GM19193 (cell line): ENCODE data around the gene TRIM62.

Experiments used
- POLR2A ChIP-seq: IDR thresholded peaks from 4 replicates; pipeline ENCODE4 v1.6.1; 2011; ENCODE audit not compliant: insufficient read depth, insufficient read length; ENCODE audit errors: extremely low read depth

Gene TRIM62

DNA sequence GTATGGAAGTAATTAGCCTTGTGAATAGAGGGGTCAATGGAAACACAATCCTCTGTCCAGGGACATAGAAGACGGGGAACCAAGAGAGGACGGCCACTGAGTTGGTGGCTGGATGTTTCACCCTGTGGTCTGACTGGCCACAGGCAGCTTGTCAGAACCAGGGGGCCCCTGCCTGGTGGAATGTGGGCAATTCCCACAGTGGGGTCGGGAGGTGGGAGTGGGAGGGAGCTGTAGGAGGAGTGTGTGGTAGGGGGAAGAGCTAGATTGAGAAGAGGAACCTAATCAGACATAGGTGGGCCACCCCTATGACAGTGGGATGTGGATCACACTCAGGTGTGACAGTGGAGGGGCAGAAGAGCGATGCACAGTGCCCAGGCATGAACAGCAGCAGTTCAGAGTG, 31.3 kb downstream of the TRIM62 start:
- TF ChIP-seq POLR2A: no peak

DNA sequence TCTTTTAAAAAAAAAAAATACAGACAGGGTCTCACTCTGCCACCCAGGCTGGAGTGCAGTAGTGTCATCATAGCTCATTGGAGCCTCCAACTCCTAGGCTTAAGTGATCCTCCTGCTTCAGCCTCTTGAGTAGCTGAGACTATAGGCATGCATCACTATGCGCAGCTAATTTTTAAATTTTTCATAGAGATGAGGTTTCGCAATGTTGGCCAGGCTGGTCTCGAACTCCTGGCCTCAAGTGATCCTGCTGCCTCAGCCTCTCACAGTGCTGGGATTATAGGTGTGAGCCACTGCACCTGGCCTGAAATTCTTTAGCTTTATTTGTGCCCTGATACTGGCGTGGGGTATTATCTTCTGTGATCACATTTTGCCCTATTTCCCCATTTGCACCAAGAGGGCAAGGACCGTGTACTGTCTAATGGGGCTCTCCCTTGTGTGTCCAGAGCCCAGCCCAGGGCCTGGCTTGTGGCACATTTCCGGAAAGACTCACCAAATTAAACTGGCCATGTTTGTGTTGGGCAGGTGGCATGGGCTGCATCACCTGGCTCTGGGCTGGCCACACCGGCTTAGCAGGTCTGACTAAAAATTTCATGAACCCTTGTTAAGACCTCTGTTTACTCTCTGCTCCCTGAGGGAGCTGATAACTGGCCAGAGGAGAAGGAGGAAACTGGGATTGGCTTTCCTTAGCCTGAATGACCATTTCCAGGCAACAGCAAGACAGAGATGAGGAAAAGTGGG, 32.2 kb downstream of the TRIM62 start:
- no peak for TF ChIP-seq POLR2A

DNA sequence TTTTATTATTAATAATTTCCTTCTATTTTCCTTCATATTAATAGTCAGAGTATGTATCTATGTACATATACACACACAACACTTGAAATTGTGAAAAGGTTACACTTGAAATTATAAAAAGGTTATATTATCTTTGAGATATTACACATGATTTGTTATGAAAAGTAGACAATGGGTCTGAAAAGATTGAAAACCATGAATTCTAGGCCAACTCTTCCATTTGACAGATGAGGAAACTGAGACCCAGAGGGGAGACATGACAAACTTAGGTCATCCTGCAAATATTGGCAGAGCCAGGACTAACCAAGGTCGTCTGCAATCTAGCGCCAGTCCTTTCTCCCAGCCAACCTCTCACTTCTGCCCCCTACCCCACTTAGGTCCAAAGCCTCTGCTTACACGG, 33.2 kb downstream of the TRIM62 start:
- no peak for TF ChIP-seq POLR2A

DNA sequence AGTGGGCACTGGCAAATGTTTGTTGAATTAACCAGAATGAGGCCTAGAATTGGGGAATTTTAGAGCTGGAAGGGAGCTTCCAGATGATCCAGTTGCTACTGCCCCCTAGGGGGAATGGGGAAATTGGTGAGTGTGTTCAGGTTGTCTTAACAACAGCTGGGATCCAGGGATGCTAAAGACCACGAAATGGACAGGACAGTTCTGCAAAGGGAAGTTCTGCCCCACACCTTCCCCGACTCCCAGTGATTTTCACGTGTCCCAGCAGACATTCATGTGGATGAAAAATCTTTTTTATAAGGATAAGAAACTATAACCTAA, 33.9 kb downstream of the TRIM62 start:
- TF ChIP-seq POLR2A: no peak

DNA sequence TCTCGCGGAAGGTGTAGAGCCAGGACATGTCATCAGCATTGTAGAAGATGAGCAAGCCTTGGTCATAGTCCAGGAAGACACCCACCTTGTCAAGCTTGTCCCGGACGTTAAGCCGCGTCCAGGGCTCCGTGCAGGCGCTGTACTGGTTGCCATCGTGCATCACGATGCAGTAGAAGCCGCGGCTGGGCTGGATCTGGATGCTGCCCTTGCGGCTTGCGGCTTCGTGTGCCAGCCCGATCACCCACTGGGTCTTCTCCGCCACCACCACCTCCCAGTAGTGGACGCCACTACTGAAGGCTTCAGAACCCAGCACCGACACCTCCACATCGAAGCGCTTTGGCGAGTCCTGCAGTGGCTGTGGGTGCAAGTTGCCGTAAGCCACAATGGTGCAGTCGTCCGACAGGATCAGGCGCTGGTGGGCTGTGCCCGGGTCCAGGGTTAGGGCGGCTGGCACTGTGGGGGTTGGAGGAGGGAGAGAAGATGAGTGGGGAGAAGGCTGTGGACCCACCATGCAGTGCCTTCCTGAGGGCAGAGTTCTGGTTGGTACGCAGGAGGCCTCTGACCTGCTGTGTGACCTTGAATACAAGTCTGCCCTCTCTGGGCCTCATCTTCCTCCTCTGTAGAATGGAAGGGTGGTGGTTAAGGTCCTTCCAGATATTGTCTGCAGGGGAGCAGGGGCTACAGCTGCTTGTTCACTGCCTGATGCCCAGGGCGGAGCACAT, 34.4 kb downstream of the TRIM62 start:
- TF ChIP-seq POLR2A: no peak

DNA sequence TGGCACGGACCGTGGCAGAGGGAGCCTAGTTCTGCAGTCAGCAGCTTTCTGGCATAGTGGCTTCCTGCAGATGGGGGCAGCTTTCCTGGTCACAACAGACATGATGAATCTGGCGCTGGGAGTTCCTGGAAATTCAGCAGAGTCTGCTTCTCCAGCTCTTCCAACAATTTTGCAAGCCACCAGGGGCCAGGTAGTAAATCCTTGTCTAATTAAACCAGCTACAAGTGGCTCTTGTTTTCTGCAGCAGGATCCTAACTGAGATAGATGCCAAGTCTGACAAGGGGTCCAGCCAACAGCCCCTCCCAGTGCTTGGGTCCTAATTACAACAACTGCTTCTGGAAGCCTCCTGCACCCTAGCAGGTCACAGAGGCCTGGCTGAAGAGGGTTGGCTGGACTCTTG, 35.8 kb downstream of the TRIM62 start:
- no peak for TF ChIP-seq POLR2A

DNA sequence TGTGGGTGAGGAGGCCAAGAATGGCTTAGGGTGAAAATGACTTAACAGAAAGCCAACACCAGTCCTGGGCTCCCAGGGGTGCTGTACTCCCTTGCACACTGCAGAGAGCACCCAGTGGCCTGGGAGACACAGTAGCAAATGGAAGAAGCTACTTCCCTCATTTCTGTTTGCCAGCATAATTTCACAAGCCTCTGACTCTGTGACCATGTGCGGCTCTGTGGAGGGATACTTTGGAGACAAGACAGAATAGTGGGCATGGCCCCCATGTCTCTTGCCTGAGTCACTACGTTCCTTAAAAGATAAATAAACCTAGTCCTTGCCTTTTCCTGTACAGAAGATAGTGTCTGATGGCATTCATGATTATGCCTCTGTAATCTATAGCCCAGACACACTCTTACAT, 38.1 kb downstream of the TRIM62 start:
- no peak for TF ChIP-seq POLR2A

DNA sequence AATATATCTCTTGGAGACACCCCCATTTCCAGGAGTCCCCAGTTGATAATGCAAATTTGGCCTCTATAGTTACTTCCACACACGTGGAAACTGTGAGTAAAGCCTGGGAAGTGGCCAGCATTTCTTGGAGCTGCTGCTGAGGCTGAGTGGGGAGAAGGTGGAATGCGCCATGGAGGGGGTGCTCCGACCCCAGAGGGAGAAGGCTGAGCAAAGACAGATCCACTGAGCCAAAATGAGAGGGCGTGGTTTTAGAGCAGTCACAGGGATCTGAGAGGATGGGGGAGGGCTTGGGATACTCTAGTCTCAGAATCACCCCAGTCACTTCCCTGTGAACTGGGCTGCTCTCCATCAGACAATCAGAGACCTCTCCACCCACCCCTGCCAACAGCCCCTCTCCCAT, 38.7 kb downstream of the TRIM62 start:
- TF ChIP-seq POLR2A: no peak

DNA sequence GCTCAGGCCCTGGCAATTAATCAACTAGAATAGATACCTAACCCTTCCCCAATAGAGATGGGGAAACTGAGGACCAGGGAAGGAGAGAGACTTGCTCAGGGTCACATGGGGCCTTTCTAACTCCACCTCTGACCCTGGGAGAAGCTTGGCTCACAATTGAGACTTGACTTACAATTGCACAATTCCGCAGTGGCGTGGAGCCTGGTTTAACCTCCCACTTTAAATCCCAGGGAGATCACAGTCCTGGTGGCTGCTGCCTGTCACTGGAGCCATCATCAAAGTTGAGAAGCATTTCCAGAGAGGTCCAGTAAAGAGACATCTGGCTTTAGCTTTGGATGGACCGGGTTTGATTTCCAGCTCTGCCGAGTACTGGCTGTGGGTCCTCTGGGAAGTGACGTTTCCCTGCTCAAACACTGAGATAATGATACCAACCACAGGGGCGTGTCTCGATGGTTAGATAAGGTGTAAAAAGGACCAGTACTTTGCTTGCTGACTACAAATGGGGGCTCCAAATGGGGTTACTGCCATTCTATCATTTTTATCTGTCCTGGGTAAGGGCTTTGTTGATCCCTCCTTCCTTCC, 39.3 kb downstream of the TRIM62 start:
- TF ChIP-seq POLR2A: no peak

DNA sequence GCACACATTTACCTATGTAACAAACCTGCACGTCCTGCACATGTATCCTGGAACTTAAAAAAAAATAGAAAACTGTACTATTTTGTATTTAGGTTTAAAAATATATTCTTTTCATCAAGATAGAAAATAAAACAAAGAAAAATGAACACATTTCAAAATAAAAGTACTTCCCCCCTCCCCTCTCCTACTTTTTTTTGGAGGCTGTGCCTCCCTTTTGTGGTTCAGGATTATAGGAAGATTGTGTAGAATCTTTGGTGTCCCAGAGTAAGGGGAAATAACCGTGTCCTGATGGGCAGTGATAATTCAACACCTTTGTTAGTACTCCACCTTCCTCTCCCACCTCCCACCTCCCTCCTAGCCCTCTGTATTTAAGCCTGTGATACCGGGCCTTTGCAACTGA, 40.1 kb downstream of the TRIM62 start:
- no peak for TF ChIP-seq POLR2A

DNA sequence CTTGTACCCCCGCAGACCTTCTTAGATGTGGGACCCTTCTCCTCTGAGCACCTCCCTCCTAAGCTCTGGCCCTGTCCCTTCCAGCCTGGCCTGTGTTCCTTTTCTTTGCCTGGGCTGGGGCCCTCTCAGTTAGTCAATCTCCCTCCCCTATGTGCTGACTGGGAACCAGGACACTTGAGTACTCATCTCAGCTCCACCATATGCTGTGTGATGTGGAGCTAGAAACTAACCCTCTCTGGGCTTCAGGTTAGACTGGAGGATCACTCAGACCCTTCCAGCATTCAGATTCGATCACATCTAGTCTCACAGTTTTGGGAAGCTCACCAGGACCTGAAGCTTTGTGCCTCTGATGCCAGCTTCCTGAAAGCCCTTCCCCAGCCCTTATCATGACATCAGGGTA, 40.6 kb downstream of the TRIM62 start:
- no peak for TF ChIP-seq POLR2A

DNA sequence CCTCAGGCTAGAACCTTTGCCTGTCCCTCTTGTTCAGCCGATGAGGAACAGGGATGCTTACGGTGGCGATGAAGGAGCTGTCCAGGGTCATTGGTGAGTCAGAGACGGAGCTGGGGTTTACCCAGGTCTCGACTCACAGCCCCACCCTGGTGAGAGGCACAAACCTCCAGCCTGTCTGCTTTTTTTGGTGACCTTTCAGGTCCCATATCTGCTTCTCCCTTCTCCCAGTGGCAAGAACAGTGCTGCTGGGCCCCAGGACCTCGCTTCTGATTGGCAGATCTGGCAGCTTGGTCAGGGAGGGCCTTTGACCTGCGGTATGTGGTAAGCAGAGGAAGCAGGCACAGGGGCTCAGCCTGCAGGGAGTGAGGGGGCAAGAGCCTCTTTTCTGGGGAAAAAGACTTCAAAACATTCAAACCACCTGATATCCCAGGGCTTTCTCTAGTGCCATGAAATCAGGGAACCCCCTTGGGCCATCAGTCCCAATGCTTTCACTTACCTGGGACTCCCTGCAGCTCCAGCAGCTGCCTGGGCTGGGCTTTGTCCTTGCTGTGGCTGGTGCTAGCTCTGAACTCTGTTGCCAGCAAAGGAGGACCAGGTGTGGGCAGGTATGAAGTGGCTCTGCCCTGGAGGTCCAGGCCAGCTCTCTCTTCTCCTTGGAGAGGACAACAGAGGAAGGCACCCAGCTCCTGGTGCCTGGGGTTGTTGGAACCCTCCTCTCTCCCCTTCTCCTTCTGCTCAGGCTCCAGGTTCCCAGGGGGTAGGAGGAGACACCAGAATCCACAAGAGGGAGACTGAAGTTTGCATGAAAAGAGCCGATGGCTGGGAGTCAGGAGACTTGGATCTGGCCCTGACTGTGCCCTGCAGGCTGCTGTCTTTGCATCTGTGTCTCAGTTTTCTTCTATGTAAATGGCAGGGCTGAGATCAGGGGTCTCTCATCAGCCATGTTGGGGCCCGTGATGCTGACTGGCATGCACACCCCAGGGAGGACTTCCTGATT, 41.4 kb downstream of the TRIM62 start:
- no peak for TF ChIP-seq POLR2A

DNA sequence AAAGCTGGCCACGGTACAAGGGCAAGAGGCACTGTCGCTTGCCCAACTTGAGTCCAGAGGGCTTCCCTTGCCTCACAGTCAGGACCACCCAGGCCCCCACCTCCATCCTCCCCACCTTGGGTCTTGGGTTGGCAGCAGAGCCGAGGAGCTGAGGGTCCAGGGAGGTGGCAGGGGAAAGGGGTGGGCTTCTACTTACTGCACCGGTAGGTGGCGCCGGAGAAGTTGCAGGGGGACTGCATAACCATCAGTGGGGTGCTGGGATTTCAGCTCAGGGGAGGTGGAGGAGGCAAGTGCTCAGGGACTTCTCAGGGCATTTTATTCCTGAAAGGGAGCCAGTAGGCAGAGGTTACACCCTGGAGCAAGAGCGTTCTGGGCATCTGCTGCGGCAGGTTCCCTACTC, 44.0 kb downstream of the TRIM62 start:
- TF ChIP-seq POLR2A: no peak

DNA sequence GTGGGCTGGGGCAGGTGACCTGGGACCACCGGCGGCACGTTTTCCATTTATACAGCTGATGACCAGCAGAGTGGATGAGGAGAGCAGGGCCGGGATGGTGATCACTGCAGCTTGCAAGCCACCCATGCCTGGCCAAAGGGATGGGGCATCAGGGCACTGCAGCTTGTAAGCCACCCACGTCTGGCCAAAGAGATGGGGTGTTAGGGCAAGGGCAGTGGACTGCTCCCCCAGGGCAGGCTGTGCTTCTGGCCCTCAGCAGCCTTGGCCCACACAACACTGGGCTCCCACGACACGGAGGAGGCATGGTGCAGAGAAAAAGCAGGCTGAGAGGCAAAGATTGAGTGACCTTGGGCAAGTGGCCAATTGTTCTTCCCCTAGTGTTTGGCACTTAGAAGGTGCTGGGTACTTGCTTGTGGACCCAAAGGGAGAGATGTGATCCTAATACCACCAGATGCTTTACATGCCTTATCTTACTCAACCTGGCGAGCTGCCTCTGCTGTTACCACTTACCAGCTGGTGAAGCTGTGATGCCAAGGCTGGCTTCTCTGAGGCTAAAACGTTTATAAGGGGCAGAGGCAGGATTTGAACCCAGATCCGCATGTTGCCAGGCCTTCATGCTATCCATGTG, 48.3 kb downstream of the TRIM62 start:
- no peak for TF ChIP-seq POLR2A

DNA sequence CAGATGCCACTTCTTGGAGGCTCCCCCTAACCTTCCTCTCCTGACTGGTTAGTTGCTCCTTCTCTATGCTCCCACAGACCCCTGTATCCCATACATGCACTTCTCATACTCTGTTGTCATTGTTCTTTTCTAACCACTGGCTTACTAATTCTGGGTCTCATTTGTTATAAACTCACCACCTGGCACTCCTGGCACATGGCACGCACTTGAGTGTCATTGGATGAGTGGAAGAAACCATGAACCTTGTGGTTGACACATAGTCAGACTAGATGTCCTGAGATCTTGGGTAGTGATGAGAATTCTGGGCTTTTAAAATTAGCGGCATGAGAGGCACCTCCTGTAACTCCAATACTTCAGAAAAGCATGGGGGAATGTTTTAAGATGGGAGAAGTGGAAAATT, 49.3 kb downstream of the TRIM62 start:
- TF ChIP-seq POLR2A: no peak
